ENCODE data around the gene SEMG2. TPM values are rescaled to one million over a fixed set of nuclear protein-coding genes. Genes with fewer than 3 reads are reported as not detected.

Gene SEMG2
- total and polyA plus RNA-seq, 2 donors, result 0.09 to 0.39 TPM

- Histone ChIP-seq H3K9me3 (ENCODE audit: control insufficient read depth in 2 of 2, insufficient read depth in 1 of 2, low read length in 1 of 2) (no peaks in the 10 kb centered on the region), H3K36me3 (ENCODE audit: control insufficient read depth in 2 of 2, insufficient read depth in 2 of 2, low read length in 1 of 2) (no peaks in the 10 kb centered on the region), H3K27me3 (ENCODE audit: control insufficient read depth in 2 of 2, insufficient read depth in 1 of 2, low read length in 1 of 2) (peaks cover 2% of the 10 kb centered on the region in 2 donors), H3K27ac (ENCODE audit: low read depth in 1 of 2, low read length in 1 of 2) (no peak overlapping the region), H3K4me3 (ENCODE audit: low read length in 2 of 2) (no peak overlapping the region), H3K4me1 (ENCODE audit: control insufficient read depth in 2 of 2, insufficient read depth in 2 of 2, low read length in 2 of 2) (no peaks in the 10 kb centered on the region)
- DNase-seq (ENCODE audit: low read depth in 6 of 9, low spot score in 9 of 9), result no peak
- WGBS, result 93% methylated on average over 3 of the region's 3 CpGs
These were observed 32.0 kb upstream of the SEMG2 start for GRCh38 chr20:45189067-45189609.

DNA sequence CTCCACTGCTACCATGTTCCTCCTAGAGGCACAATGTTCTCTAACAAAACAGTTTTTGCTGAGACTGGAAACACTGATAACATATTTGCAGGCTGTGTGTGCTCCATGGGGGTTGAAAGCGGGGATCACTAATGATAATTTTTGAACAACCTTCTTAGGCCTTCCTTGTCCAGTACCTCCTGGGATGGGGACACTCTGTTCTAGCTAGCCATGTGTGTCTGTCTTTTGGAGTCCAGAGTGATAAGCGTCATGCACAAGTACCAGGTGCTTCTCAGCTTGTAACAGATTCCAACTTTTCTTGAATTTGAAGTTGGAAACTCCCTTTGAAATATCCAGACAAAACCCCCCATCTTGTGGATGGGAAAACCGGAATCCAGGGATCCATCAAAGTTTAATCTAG is 31.3 kb upstream of the SEMG2 start:
- Histone ChIP-seq H3K27ac (ENCODE audit: low read depth in 1 of 2, low read length in 1 of 2) (no peak overlapping the region), H3K27me3 (ENCODE audit: control insufficient read depth in 2 of 2, insufficient read depth in 1 of 2, low read length in 1 of 2) (peaks cover 2% of the 10 kb centered on the region in 2 donors), H3K4me1 (ENCODE audit: control insufficient read depth in 2 of 2, insufficient read depth in 2 of 2, low read length in 2 of 2) (no peaks in the 10 kb centered on the region), H3K9me3 (ENCODE audit: control insufficient read depth in 2 of 2, insufficient read depth in 1 of 2, low read length in 1 of 2) (no peaks in the 10 kb centered on the region), H3K36me3 (ENCODE audit: control insufficient read depth in 2 of 2, insufficient read depth in 2 of 2, low read length in 1 of 2) (no peaks in the 10 kb centered on the region), H3K4me3 (ENCODE audit: low read length in 2 of 2) (no peak overlapping the region)
- DNase-seq (ENCODE audit: low read depth in 6 of 9, low spot score in 9 of 9), result no peak
- 88% methylated on average over 3 of the region's 3 CpGs for WGBS

GRCh38 chr20:45191926-45192325 is 29.2 kb upstream of the SEMG2 start:
- no peaks in the 10 kb centered on the region for H3K9me3 ChIP-seq (ENCODE audit: control insufficient read depth in 2 of 2, insufficient read depth in 1 of 2, low read length in 1 of 2)
- no peaks in the 10 kb centered on the region for H3K36me3 ChIP-seq (ENCODE audit: control insufficient read depth in 2 of 2, insufficient read depth in 2 of 2, low read length in 1 of 2)
- peaks cover 2% of the 10 kb centered on the region in 2 donors for H3K27me3 ChIP-seq (ENCODE audit: control insufficient read depth in 2 of 2, insufficient read depth in 1 of 2, low read length in 1 of 2)
- WGBS, result 96% methylated on average over 3 of the region's 3 CpGs
- DNase-seq (ENCODE audit: low read depth in 6 of 9, low spot score in 9 of 9), result no peak
- no peak overlapping the region for H3K4me3 ChIP-seq (ENCODE audit: low read length in 2 of 2)
- H3K4me1 ChIP-seq (ENCODE audit: control insufficient read depth in 2 of 2, insufficient read depth in 2 of 2, low read length in 2 of 2), result no peaks in the 10 kb centered on the region
- H3K27ac ChIP-seq (ENCODE audit: low read depth in 1 of 2, low read length in 1 of 2), result no peak overlapping the region

DNA sequence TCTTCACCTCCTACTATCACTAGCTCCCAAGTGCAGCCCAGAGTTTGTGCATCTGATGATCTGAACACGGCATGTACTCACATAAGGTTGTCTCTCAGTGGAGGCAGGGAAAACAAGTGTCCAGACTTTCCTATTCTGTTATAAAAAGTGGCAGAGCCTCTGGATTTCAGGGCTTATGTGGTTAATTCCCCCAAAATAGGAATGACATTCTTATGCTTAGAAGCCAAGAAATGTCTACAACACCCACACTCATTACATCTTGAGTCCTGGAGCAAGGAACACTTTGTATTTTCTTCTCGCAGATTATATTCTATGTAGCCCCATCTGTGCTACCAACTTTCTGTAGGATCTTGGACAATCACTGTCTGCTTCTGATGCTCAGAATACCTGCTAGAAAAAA is 27.8 kb upstream of the SEMG2 start:
- DNase-seq (ENCODE audit: low read depth in 6 of 9, low spot score in 9 of 9), result no peak
- H3K4me1 ChIP-seq (ENCODE audit: control insufficient read depth in 2 of 2, insufficient read depth in 2 of 2, low read length in 2 of 2), result no peaks in the 10 kb centered on the region
- no peak overlapping the region for H3K4me3 ChIP-seq (ENCODE audit: low read length in 2 of 2)
- peaks cover 0 to 2% of the 10 kb centered on the region in 2 donors for H3K27me3 ChIP-seq (ENCODE audit: control insufficient read depth in 2 of 2, insufficient read depth in 1 of 2, low read length in 1 of 2)
- no peak overlapping the region for H3K27ac ChIP-seq (ENCODE audit: low read depth in 1 of 2, low read length in 1 of 2)
- WGBS, result 94% methylated on average over 2 of the region's 2 CpGs
- H3K9me3 ChIP-seq (ENCODE audit: control insufficient read depth in 2 of 2, insufficient read depth in 1 of 2, low read length in 1 of 2), result no peaks in the 10 kb centered on the region
- no peaks in the 10 kb centered on the region for H3K36me3 ChIP-seq (ENCODE audit: control insufficient read depth in 2 of 2, insufficient read depth in 2 of 2, low read length in 1 of 2)

GRCh38 chr20:45206725-45207124 is 14.4 kb upstream of the SEMG2 start, which contains the start of gene SEMG1:
TSS of gene SEMG1 (plus strand) at chr20:45207033. CDS start at chr20:45207054, 21 bp downstream.
- WGBS, result 1% methylated on average over 1 of the region's 1 CpG
- Histone ChIP-seq H3K4me1 (ENCODE audit: control insufficient read depth in 2 of 2, insufficient read depth in 2 of 2, low read length in 2 of 2) (no peaks in the 10 kb centered on the region), H3K36me3 (ENCODE audit: control insufficient read depth in 2 of 2, insufficient read depth in 2 of 2, low read length in 1 of 2) (no peaks in the 10 kb centered on the region), H3K9me3 (ENCODE audit: control insufficient read depth in 2 of 2, insufficient read depth in 1 of 2, low read length in 1 of 2) (no peaks in the 10 kb centered on the region), H3K27me3 (ENCODE audit: control insufficient read depth in 2 of 2, insufficient read depth in 1 of 2, low read length in 1 of 2) (no peaks in the 10 kb centered on the region), H3K27ac (ENCODE audit: low read depth in 1 of 2, low read length in 1 of 2) (no peak within 1 kb of the TSS), H3K4me3 (ENCODE audit: low read length in 2 of 2) (no peak within 1 kb of the TSS)
- DNase-seq (ENCODE audit: low read depth in 6 of 9, low spot score in 9 of 9), result no peak

DNA sequence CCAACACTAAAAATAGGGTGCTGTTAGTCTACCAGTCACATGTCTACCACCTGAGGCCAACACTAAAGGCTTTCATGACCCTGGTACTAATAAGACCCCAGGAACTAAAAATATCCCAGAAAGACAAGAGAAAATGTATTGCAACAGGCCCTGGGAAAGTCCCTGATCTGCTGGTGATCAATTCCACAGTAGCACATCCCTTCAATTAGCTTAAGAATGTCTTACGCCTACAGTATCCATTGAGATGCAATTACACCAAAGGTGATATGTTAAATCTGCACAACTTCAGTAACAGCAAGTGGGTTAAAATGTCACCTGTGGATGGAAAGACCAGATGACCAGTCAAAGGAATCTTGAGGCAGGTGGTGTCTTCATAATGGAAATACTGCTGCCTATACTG is 11.2 kb upstream of the SEMG2 start:
- H3K27ac ChIP-seq (ENCODE audit: low read depth in 1 of 2, low read length in 1 of 2), result no peak overlapping the region
- H3K4me1 ChIP-seq (ENCODE audit: control insufficient read depth in 2 of 2, insufficient read depth in 2 of 2, low read length in 2 of 2), result no peaks in the 10 kb centered on the region
- DNase-seq (ENCODE audit: low read depth in 6 of 9, low spot score in 9 of 9), result no peak
- H3K4me3 ChIP-seq (ENCODE audit: low read length in 2 of 2), result no peak overlapping the region
- WGBS, result 99% methylated on average over 1 of the region's 1 CpG
- H3K9me3 ChIP-seq (ENCODE audit: control insufficient read depth in 2 of 2, insufficient read depth in 1 of 2, low read length in 1 of 2), result no peaks in the 10 kb centered on the region
- no peaks in the 10 kb centered on the region for H3K27me3 ChIP-seq (ENCODE audit: control insufficient read depth in 2 of 2, insufficient read depth in 1 of 2, low read length in 1 of 2)
- H3K36me3 ChIP-seq (ENCODE audit: control insufficient read depth in 2 of 2, insufficient read depth in 2 of 2, low read length in 1 of 2), result no peaks in the 10 kb centered on the region

GRCh38 chr20:45211569-45212474 is 9.4 kb upstream of the SEMG2 start:
- Histone ChIP-seq H3K4me1 (ENCODE audit: control insufficient read depth in 2 of 2, insufficient read depth in 2 of 2, low read length in 2 of 2) (no peaks in the 10 kb centered on the region), H3K9me3 (ENCODE audit: control insufficient read depth in 2 of 2, insufficient read depth in 1 of 2, low read length in 1 of 2) (no peaks in the 10 kb centered on the region)

DNA sequence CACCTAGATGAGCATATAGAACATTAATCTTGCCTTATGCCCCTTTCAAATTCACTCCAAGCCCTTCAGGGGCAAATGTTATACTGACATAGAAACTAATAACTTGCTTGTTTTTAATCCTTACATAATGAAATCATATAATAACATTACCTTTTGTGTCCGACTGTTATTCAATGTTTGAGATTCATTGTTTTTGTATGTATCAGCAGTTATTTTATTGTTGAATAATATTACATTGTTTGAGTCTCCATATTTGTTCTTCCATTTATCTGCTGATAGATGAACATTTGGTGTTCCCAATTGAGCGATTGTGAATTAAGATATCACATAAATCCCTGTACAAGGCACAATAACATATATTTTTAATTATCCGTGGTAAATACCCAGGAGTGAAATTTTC is 8.3 kb upstream of the SEMG2 start:
- 98% methylated on average over 3 of the region's 3 CpGs for WGBS
- Histone ChIP-seq H3K4me3 (ENCODE audit: low read length in 2 of 2) (no peak overlapping the region), H3K27ac (ENCODE audit: low read depth in 1 of 2, low read length in 1 of 2) (no peak overlapping the region), H3K27me3 (ENCODE audit: control insufficient read depth in 2 of 2, insufficient read depth in 1 of 2, low read length in 1 of 2) (no peaks in the 10 kb centered on the region), H3K4me1 (ENCODE audit: control insufficient read depth in 2 of 2, insufficient read depth in 2 of 2, low read length in 2 of 2) (no peaks in the 10 kb centered on the region), H3K9me3 (ENCODE audit: control insufficient read depth in 2 of 2, insufficient read depth in 1 of 2, low read length in 1 of 2) (no peaks in the 10 kb centered on the region), H3K36me3 (ENCODE audit: control insufficient read depth in 2 of 2, insufficient read depth in 2 of 2, low read length in 1 of 2) (no peaks in the 10 kb centered on the region)
- DNase-seq (ENCODE audit: low read depth in 6 of 9, low spot score in 9 of 9), result no peak

More at GRCh38 chr20:45211569-45212474, 9.4 kb upstream of the SEMG2 start:
- Histone ChIP-seq H3K36me3 (ENCODE audit: control insufficient read depth in 2 of 2, insufficient read depth in 2 of 2, low read length in 1 of 2) (no peaks in the 10 kb centered on the region), H3K27ac (ENCODE audit: low read depth in 1 of 2, low read length in 1 of 2) (no peak overlapping the region), H3K4me3 (ENCODE audit: low read length in 2 of 2) (no peak overlapping the region), H3K27me3 (ENCODE audit: control insufficient read depth in 2 of 2, insufficient read depth in 1 of 2, low read length in 1 of 2) (no peaks in the 10 kb centered on the region)
- DNase-seq (ENCODE audit: low read depth in 6 of 9, low spot score in 9 of 9), result no peak

- DNase-seq (ENCODE audit: low read depth in 6 of 9, low spot score in 9 of 9), result no peak
- WGBS, result 85% methylated on average over 4 of the region's 4 CpGs
- no peaks in the 10 kb centered on the region for H3K27me3 ChIP-seq (ENCODE audit: control insufficient read depth in 2 of 2, insufficient read depth in 1 of 2, low read length in 1 of 2)
- H3K4me1 ChIP-seq (ENCODE audit: control insufficient read depth in 2 of 2, insufficient read depth in 2 of 2, low read length in 2 of 2), result no peaks in the 10 kb centered on the region
- no peaks in the 10 kb centered on the region for H3K9me3 ChIP-seq (ENCODE audit: control insufficient read depth in 2 of 2, insufficient read depth in 1 of 2, low read length in 1 of 2)
- H3K4me3 ChIP-seq (ENCODE audit: low read length in 2 of 2), result no peak overlapping the region
- no peaks in the 10 kb centered on the region for H3K36me3 ChIP-seq (ENCODE audit: control insufficient read depth in 2 of 2, insufficient read depth in 2 of 2, low read length in 1 of 2)
- no peak overlapping the region for H3K27ac ChIP-seq (ENCODE audit: low read depth in 1 of 2, low read length in 1 of 2)
These were observed 3.0 kb upstream of the SEMG2 start for GRCh38 chr20:45218124-45218523.
